NCI-H524 (cell line): ENCODE data around the gene GFI1B.
"Not testable (repeated sequence)": the region's sequence is repeated elsewhere in the genome, so short reads cannot be mapped to it uniquely, and the experiment has no call there.

Source experiments
- DNase-seq, 2 experiments: peaks; one replicate each; lab custom pipeline; 2025; lab: John Stamatoyannopoulos, UW

The GFI1B gene

DNA sequence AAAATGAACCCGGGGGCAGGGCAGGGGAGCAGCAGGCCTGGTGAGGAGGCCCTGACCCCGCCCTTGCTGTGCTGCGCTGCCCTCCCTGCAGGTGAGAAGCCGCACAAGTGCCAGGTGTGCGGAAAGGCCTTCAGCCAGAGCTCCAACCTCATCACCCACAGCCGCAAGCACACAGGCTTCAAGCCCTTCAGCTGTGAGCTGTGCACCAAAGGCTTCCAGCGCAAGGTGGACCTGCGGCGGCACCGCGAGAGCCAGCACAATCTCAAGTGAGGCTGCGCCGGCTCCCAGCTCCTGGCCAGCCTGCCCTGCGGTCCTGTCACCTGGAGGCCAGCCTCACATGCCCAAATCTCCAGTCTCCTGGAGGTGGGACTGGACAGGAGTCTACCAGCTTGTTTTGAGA lies 12.3 kb downstream of the GFI1B start:
- no peak for DNase-seq

DNA sequence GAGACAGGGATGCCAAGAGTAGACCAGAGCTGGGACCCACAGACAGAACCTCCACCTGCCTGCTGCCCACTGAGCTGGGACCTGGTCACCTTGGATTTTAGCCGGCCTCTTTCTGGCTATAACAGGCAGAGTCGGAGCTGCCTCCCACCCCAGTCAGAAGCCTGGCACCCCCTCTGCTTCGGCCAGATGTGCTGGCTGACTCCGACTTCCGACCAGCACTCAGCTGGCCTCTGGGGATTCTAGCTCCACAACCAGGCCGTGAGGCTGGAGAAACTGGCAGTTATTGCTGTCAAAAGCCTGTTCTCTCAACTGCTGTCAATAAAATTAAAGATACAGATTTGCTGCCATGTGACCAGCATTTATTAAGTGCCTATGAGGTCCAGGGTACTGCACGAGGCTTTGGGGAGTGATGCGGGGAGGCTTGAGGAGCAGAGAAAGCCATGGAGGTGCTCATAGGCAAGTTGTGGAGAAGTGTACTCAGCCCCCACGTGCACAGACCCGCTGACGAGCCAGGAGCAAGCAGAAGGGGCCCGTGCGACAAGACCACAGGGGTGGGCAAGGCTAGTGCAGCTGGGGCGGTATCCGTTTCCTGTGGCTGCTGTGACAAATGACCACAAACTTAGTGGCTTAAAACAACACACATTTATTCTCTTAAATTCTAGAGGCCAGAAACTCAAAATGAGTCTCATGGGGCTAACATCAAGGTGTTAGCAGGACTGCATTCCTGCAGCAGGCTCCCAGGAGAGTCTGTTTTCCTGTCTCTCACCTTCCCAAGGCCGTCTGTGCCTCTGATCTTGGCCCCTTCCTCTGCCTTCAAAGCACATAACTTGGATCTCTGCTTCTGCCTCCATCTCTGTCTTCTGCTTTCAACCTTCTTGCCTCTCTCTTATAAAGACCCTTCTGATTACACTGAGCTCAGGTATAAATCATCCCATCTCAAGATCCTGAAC lies 13.1 kb downstream of the GFI1B start:
- no peak for DNase-seq

DNA sequence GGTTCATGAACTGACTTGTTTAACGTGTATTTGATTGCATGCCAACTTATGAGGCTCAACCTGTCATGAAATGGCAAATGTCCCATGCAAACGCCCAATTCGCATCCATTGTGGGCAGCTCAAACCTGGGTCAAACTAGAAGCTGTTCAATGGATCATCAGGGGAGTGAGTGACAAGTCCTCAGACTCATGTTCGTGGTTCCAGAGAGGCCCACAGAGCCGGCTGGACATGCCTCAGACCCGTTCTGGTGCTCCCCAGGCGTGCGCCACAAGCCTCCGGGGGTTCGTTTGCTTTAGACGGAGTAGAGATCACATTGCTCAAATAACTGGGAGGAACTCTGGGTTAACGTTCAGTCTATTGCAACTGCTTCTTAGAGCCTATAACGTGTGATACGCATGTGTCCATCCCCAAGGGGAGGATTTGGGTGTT lies 15.0 kb downstream of the GFI1B start:
- no peak for DNase-seq

DNA sequence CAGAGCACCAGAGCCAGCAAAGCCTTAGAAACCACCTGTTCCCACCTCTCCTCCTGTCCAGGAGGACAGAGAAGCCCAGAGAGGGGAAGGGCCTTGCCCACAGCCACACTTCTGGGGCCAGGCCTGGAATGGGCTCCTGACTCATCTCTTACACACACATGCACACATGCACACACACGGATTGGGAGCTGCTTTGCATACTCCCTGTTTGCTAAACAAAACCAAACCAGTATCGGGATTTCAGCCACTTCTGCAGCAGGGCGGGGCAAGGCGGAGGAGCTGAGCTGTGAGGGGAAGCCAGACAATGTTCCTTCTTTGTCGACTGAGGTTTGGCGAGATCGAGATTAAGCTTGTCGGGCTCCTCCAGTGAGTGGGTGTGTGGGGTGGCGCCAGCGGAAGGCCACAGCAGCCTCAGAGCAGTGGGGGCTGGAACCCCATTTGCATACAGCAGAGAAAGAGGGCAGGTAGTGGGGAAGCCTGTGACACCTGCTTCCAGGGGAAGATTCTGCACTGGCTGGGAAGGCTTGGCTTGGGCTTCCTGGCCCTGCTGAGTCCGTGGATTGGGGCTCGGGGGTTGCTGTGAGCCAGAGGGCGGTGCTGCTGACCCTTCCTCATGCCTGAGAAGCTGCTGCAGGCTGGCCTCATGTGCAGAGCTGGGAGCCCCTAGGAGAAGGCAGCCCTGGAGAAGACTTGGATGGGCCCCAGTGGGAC lies 16.1 kb downstream of the GFI1B start:
- DNase-seq = no peak

DNA sequence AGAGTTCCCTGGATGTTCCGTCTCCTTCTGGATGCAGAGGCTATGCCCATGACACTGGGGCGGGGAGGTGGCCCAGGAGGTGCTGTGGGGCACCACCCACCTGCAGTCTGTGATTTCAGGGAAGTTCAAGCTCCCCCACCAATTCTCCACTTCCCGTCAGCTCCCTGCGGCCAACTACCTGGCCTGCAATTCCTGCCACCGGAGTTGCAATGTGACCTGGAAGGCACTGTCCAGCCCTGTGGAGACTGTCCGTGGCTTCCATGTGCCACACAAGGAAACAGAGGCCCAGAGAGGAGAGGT lies 16.6 kb downstream of the GFI1B start:
- DNase-seq = no peak

DNA sequence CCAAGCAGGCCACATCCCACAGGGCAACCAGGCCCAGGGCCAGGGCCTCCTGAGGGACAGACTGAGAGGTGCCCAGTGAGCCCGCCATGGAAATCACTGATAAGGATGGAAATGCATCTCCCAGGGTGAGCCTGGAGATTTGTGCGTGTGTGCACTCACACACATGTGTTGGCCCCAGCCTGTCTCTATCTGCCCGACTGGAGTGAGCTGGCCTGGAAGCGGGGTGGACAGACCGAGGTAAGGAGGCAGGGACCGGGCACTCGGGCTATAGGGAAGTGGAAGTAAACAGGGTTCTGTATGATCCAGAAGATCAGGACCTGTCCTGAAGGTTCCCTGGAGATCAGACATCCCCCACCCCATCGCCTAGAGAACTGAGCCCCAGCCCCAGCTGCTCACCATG lies 17.4 kb downstream of the GFI1B start:
- DNase-seq = no peak

DNA sequence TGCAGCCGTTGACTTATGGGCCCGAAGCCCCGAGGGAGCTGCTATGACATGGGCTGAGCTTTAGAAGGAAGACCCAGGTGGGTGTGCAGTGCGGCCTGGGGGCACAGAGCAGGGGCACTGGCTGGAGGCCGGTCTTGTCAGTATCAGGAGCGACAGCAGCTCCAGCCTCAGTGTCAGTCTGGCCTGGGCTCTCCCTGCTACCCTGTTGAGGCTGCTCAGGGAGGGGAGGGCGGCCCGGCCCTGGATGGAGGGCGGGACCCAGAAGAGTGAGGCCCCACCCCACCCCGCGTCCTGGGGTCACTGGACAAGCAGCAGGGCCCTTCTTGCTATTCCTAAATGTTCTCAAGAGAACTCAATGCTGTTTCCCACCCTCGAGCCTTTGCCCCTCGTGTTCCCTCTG lies 18.0 kb downstream of the GFI1B start:
- DNase-seq = no peak

DNA sequence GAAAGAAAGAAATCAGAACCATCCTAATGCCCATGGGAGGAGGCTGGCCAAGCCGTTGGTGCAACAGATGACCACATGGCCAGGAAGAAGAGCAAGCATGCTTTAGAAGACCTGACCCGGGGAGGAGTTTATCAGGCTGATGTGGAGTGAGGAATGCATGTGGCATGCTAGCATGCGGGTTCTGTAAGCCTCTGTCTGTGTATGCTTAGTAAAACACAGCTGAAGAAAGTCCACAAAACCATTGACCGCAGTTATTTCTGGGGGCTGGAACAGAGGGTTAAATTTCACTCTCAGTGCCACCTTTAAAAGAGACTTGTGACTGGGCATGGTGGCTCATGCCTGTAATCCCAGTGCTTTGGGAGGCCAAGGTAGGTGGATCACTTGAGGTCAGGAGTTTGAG lies 19.1 kb downstream of the GFI1B start:
- DNase-seq = no peak

DNA sequence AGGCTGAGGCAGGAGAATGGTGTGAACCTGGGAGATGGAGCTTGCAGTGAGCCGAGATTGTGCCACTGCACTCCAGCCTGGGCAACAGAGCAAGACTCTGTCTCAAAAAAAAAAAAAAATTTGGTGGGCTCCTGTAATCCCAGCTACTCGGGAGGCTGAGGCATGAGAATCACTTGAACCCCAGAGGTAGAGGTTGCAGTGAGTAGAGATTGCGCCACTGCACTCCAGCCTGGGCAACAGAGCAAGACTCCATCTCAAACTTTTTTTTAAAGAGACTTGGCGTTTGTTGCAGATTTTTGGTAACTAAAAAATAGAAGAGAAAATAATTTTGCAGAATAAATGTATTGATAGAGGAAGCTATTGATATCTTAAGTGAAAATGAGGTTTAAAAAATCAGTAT lies 19.7 kb downstream of the GFI1B start:
- DNase-seq = not testable (repeated sequence)

DNA sequence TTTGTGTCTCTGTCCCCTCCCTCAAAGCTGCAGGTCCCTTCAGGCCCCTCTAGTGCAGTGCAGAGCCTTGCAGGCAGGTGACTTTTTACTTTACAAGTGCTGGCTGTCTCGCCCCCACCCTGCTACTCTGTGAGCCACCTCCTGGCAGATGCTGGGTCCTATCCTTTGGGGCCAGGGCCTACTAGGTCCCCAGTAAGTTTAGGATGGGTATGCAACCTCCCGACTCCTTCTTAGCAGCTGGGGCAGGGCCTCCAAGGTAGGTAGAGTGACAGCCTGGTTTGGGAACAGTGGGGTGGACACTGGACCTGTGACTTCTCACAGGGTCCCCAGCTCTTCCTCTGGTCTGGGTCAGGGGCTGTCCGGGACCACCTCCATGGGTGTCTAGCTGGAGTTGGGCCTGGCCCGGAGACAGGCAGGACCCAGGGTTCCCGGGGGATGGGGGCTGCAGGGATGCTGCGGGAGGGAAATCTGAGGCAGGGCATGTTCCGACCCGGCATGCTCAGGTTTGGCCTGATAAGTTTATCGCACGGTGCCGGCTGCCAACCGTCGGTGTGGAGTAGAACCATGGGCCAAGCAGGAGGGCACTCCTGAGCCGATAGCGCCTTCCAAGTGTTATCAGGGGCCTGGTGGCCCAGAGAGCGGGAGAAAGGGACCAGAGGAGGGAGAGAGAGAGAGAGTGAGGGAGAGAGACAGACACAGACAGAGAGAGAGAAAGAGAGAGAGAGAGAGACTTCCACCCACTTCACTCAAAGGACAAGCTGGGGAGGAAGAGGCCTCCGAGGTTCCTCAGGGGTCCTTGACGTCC lies 20.5 kb downstream of the GFI1B start:
- no peak for DNase-seq

DNA sequence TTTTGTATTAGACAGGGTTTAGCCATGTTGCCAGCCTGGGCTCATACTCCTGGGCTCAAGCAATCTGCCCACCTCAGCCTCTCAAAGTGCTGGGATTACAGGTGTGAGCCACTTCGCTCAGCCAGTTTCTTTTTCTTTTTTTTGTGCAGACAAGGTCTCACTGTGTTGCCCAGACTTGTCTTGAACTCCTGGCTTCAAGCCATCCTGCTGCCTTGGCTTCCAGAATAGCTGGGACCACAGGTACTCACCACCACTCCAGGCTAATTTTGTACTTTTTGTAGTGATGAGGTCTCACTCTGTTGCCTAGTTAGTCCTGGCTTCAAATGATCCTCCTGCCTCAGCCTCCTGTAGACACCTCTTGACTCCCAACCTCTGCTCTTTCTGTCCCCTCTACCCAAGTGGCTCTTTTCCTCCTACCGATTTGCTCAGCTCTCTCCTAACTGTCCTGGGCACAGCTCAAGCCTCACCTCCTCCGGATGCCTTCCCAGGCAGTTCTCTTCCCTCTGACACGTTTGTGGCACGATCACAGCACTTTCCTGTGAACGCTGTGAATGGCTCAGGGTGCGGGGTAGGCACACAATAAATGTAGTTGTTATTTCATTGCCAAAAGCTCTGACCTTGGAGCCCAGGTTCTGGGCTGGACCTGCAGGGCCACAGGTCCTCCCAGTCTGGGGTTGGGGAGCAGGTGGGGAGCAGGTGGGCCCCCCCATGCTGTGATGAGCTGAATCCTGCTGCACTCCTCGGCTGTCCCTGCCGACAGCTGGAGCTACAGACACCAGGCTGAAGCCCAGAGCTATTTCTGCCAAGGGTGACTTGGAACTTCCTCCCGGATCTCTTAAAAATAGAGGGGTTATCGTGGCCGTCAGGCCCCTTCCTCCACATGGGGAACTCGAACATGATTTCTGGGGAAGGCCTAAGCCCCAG lies 23.9 kb downstream of the GFI1B start:
- no peak for DNase-seq

DNA sequence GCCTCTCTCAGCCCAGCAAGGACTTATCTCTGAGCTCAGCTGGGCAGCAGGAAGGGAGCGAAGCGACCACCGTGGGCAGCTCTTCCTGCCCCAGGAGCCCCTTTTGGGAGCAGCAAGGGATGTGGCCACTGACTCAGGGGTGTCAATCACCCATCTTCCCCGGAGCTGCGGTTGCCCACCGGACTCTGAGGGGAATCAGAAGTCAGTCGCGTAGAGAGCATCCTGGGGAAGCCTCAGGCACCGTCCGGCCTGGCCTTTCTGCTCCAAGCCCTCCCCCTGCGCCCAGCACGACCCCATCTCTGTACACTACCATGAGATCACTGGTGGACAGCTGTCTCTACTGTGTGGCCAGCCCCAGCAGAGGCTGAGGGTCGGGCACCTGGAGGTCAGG lies 24.6 kb downstream of the GFI1B start:
- DNase-seq = no peak

DNA sequence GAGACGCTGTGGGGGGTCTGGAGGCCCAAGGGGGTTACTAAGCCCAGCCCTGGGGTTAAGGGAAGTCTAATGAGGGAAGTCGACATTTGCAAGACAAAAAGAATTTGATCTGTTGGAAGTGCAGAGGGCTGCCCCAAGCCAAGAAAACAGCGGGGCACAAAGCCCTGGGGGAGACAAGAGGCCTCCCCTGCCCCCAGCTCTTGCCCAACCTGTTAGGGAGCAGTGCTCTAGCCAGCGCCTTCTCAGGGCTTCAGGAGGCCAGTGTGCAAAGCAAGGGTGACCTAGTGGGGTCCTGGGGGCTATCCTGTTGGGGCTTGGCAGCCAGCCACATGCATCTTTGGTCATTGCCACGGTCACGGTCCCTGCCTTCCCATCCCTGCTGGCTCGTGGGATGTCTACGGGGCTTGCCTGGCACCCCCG lies 25.2 kb downstream of the GFI1B start:
- DNase-seq = no peak

DNA sequence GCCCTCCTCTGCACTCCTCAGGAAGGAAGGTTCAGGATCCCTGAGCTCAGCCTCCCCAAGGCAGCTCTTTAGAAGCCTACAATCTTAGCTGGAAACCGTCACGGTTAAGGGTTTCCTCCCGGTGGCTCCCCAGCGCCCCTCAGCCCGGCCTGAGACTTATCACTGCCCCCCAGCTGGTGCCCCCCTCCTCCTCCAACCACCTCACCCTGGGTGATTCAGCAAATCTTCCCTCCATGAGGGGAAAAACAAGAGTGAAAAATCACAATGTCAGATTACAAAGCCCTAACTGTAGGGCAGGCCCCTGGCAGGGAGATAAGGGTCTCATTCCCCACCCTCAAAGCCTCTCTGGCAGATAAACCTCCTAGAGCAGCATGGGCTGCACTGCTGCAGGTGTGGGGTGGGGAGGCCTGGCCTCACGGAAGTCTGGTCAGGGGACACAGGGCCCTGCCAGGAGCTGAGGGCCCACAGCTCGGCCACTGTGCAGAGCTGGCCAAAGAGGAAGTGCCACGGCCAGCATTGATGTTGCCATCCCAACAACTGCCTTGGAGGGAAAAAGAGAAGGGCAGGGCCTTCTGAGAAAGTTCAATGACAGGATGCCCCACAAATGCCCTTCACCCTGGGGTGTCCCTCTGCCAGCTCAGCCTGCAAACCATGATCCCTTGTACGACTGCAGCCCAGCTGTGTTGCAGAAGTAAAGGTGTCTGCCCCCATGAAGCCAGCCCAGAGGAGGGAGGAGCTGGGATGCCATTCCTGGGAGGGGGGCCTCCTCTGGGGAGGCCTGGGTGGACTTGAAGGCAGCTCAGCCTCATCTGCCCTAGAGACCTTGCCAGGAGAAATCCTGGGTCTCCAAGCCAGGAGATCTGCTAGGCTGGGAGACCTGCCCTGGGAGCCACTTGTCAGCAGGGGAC lies 25.9 kb downstream of the GFI1B start:
- DNase-seq = no peak

DNA sequence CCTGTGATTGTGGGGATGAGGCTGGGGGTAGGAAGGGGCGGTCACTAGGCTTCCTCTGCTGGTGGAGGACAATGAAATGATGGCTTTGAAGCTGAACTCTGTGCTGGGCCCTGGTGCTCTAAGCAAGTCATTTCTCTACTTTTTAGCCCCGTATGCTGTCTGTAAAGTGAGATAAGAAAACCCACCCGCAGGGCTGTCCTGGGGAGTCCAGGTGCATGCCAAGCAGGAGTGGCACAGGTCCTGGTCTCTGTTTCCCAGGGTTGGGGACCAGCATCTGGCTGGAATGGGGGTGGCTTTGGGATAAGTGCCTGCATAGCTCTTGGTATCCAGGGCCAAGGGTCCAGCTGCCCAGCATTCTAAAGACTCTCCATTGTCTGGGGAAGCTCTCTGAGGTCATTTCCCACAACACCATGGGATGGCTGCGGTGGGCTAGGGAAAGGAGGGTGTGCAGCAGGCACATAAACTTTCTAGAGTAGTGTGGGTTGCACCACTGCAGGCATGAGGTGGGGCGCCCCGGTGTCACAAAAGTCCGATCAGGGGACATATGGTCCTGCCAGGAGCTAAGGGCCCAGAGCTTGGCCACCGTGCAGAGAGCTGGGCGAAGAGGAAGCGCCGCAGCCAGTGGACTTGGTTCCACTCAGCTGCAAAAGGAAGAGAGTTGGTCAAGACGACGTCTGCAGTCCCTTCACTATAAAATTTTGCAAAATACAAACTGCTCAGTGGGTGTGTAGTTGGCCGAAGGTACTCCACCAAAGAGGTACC lies 26.7 kb downstream of the GFI1B start:
- no peak for DNase-seq

DNA sequence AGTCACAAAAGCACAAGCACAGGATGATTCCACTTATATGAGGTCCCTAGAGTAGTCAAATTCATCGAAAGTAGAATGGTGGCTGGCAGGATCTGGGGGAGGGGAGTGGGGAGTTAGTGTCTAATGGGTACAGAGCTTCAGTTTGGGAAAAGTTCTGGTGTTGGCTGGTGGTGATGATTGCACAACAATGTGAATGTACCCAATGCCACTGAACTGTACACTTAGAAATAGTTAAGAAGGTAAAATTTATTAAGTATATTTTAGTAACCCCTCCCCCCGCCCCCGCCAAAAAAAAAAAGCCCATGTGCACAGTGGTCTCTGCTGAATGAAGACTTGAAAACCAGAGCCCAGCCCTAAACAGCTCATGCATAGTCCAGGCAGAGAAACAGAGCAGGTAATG lies 27.5 kb downstream of the GFI1B start:
- no peak for DNase-seq

DNA sequence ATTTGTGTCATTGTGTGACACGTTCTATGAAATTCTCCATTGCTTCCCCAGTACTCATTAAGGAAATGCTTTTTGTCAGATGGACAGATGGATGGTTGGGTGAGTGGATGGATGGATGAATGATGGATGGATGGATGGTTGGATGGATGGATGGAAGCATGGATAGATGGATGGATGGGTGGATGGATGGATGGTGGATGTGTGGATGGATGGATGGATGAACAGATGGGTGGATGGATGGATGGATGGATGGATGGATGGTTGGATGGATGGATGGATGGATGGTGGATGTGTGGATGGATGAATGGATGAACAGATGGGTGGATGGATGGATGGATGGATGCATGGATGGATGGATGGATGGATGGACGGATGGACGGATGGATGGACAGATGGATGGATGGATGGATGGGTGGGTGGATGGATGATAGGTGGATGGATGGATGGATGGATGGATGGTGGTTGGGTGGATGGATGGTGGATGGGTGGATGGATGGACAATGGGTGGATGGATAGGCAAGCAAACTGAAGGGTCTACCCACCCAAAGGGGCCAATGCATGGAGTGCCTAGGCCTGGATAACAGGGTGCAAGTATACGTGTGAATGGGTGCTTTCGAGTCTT lies 28.3 kb downstream of the GFI1B start:
- no peak for DNase-seq

DNA sequence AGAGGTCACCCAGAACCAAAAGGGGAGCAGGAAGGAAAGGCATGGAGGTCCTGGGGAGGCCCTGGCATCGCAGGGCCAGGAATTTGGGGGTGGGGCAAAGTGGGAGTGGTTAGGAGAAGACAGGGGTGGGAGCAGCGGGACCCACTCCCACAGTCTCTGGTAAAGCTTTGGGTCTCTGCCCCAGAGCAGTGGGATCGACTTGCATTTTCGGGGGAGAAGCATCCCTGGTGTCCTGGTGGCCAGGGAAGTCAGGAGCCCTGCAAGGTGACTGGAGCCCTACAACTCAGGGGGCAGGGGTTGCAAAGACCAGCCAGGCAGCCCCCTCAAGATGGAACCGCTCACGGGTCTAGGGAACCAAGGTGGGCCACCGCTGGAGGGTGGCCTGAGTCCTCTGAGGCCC lies 29.9 kb downstream of the GFI1B start:
- DNase-seq = no peak

DNA sequence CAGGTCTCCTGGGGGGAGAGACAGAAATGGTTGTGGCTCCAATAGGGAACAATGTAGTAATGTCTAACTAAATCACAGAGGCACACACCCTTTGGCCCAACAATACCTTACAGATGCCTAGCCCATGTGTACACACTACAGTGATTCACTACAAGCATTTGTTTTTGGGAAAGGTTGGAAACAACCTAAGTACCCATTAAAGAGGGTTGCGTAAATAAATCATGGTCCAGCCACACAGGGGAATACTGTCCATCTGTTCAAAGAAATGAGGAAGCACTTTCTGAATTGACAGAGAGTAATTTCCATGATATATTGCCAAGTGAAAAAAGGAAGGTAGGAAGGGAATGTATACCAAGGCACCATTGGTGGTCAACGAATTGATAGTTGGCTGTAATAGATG lies 30.3 kb downstream of the GFI1B start:
- DNase-seq = no peak
